NCI-H2196 treated with DMSO at 0.1 percent for 48 hours (cell line): Measurements from ENCODE around the gene SETD1A.
"Not testable (repeated sequence)": the region's sequence is repeated elsewhere in the genome, so short reads cannot be mapped to it uniquely, and the experiment has no call there.

ENCODE experiments used
- DNase-seq: peaks from one replicate; lab custom pipeline; 2025; ENCODE audit not compliant: unreplicated experiment; lab: John Stamatoyannopoulos, UW

Gene SETD1A

DNA sequence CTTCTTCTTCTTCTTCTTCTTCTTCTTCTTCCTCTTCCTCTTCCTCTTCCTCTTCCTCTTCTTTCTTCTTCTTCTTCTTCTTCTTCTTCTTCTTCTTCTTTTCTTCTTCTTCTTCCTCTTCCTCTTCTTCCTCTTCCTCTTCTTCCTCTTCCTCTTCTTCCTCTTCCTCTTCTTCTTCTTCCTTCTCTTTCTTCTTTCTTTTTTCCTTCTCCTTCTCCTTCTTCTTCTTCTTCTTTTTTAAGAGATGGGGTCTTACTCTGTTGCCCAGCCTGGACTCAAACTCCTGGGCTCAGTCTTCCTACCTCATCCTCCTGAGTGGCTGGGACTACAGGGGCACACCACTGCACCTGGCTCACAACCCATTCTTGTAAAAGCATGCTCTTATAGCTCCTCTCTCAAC, 55.7 kb downstream of the SETD1A start:
- not testable (repeated sequence) for DNase-seq

DNA sequence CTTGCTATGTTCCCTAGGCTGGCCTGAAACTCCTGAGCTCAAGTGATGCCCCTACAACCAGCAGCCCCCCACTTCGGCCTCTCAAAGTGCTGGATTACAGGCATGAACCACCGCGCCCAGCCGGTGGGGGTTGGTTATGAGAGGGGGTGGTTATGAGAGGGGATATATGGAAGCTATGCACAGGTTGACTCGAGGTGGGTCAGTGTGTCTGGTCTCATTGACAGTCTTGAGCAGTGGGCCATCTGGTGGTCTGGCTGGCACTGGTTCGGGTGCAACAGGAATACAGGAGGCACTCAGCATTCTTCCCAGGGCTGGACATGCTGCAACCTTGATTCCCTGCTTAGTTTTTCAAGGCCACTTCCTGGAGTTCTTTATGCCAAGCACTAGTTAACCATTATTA, 58.5 kb downstream of the SETD1A start:
- no peak for DNase-seq

DNA sequence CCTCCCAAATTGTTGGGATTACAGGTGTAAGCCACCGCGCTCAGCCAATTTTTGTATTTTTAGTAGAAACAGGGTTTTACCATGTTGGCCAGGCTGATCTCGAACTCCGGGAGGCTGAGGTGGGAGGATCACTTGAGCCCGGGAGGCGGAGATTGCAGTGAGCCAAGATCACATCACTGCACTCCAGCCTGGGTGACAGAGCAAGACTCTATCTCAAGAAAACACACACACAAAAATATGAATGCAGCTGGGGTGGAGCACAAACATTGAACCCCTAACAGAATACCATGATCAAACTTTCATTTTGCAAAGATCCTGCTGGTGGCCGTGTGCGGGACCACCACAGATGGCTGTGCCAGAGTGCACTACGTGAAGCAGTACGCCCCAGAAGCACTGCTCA, 60.2 kb downstream of the SETD1A start:
- DNase-seq = not testable (repeated sequence)

DNA sequence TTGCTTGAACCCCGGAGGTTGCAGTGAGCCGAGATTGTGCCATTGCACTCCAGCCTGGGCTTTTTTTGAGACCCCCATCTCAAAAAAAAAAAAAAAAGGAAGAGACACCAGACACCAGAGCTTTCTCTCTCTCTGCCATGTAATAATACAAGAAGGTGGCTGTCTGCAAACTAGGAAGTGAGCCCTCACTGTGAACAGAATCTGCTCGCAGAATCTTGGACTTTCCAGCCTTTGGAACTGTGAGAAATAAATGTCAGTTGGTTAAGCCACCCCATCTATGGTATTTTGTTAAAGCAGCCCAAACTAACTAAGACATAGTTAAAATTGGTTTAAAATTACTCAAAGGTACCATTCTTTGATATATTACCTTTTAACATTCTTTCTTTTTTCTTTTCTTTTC, 63.0 kb downstream of the SETD1A start:
- DNase-seq = no peak

DNA sequence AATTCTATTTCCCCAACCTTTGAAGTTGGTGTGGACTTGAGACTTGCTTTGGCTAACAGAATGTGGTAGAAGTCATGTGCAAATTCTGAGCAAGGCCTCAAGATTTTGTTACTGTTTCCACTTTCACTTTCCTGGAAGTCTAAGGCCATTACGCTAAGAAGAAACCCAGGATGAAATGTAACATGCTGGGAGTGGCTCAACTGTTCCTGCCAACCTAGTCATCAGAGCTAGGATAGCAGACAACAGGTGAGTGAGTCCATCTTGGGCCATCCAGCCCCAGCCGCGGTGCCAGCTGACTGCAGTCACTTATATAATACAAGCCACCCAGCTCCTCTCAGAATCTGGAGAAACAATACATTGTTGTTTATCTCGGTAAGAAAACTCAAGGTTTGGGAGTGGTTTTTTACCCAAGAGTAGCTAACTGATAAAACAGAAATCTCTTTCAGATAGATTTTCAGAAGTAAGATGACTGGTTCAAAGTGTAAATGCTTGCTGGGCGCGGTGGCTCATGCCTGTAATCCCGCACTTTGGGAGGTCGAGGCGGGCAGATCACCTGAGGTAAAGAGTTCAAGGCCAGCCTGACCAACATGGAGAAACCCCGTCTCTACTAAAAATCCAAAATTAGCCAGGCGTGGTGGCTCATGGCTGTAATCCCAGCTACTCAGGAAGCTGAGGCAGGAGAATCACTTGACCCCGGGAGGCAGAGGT, 65.1 kb downstream of the SETD1A start:
- no peak for DNase-seq

DNA sequence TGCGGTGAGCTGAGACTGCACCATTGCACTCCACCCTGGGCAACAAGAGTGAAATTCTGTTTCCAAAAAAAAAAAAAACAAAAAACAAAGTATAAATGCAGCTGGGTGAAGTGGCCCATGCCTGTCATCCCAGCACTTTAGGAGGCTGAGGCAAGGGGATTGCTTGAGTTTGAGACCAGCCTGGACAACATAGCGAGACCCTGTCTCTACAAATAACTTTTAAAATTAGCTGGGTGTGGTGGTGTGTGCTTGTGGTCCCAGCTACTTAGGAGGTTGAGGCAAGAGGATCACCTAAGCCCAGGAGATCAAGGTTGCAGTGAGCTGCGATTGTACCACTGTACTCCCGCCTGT, 65.7 kb downstream of the SETD1A start:
- no peak for DNase-seq

DNA sequence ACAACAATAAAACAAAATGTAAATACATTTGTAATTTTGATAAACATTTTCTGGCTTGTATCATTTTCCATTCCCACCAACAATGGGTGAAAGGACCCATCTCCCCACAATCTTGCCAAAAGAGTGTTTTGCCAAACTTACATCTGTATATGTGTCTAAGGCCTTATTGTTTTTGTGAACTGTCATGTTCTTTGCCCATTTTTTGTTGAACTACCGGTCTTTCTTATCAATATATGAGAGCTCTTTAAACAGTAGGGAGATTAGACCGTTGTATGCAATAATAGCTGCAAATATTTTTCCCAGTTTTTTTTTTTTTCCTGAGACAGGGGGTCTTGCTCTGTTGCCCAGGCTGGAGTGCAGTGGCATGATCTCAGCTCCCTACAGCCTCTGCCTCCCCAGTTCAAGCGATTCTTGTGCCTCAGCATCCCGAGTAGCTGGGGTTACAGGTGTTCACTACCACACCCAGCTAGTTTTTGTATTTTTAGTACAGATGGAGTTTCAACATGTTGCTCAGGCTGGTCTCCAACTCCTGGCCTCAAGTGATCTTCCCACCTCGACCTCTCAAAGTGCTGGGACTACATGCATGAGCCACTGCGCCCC, 66.2 kb downstream of the SETD1A start:
- DNase-seq = no peak

DNA sequence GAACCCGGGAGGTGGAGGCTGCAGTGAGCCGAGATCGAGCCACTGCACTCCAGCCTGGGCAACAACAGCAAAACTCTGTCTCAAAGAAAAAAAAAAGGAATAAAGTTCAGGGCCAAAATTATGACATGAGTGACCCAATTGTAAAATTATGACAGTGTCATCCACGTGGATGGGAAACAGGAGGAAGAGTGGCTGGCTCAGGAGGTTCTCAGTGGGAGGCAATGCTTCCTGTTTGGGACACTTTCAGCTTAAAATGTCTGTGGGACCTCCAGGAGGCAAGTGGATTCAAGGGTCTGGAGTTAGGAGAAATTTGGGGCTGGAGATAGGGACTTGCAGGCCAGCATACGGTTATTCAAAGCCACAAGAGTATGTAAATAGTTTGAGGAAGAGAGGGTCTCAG, 67.8 kb downstream of the SETD1A start:
- no peak for DNase-seq

DNA sequence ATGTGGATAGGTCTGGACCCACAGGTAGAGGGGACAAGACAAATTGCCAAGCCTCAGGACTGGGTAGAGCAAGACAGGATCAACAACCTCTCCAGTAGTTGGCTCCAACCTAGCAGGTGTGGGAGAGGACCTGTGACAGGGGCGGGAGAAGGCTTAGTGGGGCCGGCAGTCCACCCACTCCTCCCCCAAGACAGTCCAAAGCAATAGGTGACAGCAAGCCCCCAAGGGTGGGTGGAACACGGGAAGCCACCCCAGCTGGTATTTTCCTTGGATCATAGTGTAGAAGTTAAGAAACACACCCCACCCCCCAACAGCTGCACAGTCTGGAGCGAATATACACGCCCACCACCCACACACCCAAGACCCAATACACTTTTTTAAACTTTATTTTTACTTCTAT, 71.7 kb downstream of the SETD1A start:
- no peak for DNase-seq

DNA sequence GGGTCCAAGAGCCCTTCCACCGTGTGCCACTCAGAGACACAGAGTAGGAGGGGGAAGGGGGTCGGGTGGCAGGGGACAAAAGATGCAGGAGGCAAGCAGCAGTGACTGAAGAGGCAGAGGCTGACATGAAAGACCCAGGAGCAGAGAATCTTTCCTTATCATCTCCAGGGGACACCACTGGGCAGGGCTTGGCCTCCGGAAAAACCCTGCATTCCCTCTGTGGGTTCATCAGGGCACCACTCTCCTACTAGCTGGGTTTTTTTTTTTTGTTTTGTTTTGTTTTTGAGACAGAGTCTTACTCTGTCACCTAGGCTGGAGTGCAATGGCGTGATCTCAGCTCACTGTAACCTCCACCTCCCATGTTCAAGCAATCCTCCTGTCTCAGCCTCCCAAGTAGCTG, 73.7 kb downstream of the SETD1A start:
- no peak for DNase-seq

DNA sequence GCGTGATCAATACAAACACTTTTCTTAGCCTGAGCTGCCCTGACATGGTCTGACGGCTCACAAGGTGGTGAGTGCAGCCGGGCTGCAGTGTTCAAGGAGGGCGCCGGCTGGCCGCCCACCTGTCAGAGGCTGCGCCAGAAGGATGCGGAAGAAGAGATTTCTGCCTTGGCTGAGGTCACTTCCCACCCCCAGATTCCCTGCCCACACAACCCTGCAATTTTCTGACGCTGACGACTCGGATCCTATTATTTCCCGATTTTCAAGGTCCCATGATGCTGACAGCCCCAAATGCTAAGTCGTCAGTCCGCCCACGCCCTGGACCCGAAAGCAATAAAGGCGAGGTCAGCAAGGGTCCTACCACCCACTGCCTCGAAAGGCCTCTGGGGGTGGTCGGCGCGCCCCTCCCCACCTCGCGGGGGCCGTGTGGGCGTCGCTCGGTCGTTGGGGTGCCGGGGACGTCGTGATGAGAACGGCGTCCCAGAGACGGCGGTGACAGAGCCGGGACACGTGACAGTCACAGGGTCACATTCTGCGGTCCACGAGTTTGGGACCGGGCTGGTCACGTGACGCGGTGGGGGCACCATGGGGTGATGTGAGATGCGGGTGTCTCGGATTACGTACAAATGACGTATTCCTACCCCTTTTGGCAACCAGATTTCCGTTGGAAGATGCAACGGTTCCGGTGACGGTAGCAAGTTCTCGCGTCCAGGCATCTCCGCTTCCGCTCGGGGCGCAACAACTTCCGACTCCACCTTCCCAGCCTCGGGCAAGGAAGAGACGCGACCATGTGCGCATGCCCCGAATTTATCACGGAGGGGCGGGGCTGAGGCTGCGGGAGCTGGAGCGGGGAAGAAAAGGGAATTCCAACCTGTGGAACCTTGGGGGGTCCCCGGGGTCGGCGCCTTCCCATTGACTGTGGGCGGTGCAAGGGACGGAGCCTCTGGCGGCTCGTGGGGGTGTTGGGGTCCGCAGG, 75.5 kb downstream of the SETD1A start, which contains the start of gene STX4:
TSS of gene STX4 (plus strand) at position 823 of the 973 bp plus-strand sequence. CDS start 248 bp downstream, outside the sequence.
- DNase-seq = peak; percentile 84

DNA sequence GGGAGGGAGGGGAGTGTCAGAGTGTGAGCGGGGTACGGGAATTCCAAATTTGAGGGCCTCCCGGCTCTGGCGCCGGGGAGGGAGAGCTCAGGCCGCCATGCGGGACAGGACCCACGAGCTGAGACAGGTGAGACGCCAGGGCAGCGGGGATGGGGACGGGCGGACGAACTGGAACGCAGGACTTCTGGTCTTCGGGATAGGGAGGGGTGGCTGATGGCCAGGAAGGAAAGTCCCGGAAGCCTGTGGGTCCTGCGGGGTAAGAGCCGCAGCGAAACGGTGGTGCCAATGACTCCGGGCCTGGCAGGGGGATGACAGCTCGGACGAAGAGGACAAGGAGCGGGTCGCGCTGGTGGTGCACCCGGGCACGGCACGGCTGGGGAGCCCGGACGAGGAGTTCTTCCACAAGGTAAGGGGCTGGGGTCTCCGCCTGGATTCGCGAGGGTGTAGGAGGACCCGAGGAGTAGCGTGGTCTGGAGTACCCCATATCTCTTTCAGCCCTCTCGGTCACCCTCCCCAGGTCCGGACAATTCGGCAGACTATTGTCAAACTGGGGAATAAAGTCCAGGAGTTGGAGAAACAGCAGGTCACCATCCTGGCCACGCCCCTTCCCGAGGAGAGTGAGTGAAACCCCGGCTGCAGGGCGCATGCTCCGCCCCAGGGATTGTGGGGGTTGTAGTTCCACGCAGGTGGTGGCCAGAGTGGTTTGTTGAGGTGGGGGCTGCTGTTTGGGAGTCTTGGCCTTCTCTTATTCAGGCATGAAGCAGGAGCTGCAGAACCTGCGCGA, 76.3 kb downstream of the SETD1A start:
- peak; percentile 73 for DNase-seq
